Uterus (tissue), 4 donors: ENCODE results near the gene INMT. TPM values are rescaled to one million over a fixed set of nuclear protein-coding genes. Genes with fewer than 3 reads are reported as not detected.

Experiments
- DNase-seq, 2 donors: peaks; one replicate each; pipeline ENCODE4 v3.0.0-alpha.2; 2019 to 2020
- H3K27ac ChIP-seq, 2 donors: fragments of 200-600 bp; sonication (generic); 1 replicate in 1 of 2; 2 replicates in 1 of 2; pipeline ENCODE4 v1.5.1; 2016 to 2018
- H3K27me3 ChIP-seq, 2 donors: fragments of 200-600 bp; sonication (generic); one replicate each; pipeline ENCODE4 v1.5.1; 2018 to 2019; ENCODE audit warnings: control low read depth in 1 of 2
- H3K36me3 ChIP-seq, 2 donors: fragments of 200-600 bp; sonication (generic); one replicate each; pipeline ENCODE4 v1.5.1; 2019; ENCODE audit warnings: control low read depth in 1 of 2
- H3K4me1 ChIP-seq, 2 donors: fragments of 200-600 bp; sonication (generic); one replicate each; pipeline ENCODE4 v1.5.1; 2018 to 2019; ENCODE audit warnings: control low read depth in 1 of 2
- H3K4me3 ChIP-seq, 2 donors: fragments of 200-600 bp; sonication (generic); 1 replicate in 1 of 2; 2 replicates in 1 of 2; pipeline ENCODE4 v1.5.1; 2018 to 2019; ENCODE audit warnings: mild to moderate bottlenecking in 1 of 2
- H3K9me3 ChIP-seq, 2 donors: fragments of 200-600 bp; sonication (generic); one replicate each; pipeline ENCODE4 v1.5.1; 2019; ENCODE audit warnings: control low read depth in 1 of 2
- POLR2A ChIP-seq, 2 donors: fragments of 450-650 bp; IDR thresholded peaks; one replicate each; pipeline ENCODE4 v1.6.1; 2016; ENCODE audit warnings: antibody characterized with exemption in 2 of 2, mild to moderate bottlenecking in 1 of 2, moderate library complexity in 1 of 2
- intact Hi-C: fragments of 100-400 bp; cut with DNase I; formaldehyde crosslinking; loops from one replicate; pipeline ENCODE4 v1.15.1; 2023; ENCODE audit warnings: low total_unique reads
- total RNA-seq, 4 donors: library from RNA; depleted of rRNA in 3 of 4; stranded (reverse); fragments of >200 nt in 3 of 4; gene quantifications; one replicate each; pipeline versions ENCODE4 v1.1.0 to v1.2.4, GENCODE V29; 2014 to 2023
- TF ChIP-seq, protein P1 (sequence below), 4 experiments: fragments of 200-600 bp in 2 of 4; fragments of 450-650 bp in 2 of 4; sonication (generic) in 2 of 4; IDR thresholded peaks; one replicate each; pipeline ENCODE4 v1.5.1; 2016 to 2019; ENCODE audit warnings: antibody characterized with exemption in 4 of 4, mild to moderate bottlenecking in 2 of 4, moderate library complexity in 1 of 4
- donor health status: DM: yes; HTN: yes; CAD: no.

INMT gene
- total RNA-seq, 4 donors from 2014 or later, result 6.5 to 29.2 (median 20.0) TPM

DNA sequence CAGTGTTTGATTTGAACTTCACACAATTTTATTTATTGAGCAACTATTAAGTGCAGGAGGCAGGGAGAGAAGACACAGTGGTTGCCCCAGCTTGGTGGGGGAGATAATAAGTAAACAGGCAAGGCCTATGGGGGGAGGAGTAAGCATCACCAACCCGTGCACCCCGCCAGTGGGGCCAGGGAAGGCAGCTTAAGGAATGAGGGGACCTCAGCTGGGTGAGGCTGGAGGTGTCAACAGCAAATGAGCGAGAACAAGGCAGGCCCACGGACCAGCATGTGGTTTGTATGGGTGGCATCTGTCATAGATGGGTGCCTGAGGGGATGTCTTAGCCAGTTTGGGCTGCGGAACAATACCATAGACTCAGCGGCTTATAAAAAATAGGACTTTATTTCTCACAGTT lies 45.6 kb upstream of the INMT start:
- Histone ChIP-seq H3K27ac (no peak overlapping the region), H3K27me3 (no peaks in the 10 kb centered on the region)

DNA sequence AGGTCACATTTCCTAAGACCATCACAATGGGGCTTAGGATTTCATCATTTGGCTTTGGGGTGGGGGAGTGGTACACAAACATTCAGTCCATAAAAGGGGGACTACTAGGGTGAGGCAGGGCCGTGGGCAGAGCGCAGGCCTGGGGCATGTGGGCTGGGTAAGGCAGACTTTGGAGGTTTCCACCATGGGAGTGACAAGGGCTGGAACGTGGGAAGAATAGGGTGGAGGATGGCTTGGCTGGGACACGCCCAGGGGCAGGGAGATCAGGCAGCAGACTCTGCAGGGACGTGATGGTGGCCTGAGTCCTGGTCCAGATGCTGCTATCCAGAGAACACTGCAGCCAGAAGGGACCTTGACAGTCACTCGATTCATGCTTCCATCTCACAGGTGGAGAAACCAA lies 45.0 kb upstream of the INMT start:
- no peaks in the 10 kb centered on the region for H3K36me3 ChIP-seq
- H3K27me3 ChIP-seq, result no peaks in the 10 kb centered on the region
- TF ChIP-seq, protein P1, sequence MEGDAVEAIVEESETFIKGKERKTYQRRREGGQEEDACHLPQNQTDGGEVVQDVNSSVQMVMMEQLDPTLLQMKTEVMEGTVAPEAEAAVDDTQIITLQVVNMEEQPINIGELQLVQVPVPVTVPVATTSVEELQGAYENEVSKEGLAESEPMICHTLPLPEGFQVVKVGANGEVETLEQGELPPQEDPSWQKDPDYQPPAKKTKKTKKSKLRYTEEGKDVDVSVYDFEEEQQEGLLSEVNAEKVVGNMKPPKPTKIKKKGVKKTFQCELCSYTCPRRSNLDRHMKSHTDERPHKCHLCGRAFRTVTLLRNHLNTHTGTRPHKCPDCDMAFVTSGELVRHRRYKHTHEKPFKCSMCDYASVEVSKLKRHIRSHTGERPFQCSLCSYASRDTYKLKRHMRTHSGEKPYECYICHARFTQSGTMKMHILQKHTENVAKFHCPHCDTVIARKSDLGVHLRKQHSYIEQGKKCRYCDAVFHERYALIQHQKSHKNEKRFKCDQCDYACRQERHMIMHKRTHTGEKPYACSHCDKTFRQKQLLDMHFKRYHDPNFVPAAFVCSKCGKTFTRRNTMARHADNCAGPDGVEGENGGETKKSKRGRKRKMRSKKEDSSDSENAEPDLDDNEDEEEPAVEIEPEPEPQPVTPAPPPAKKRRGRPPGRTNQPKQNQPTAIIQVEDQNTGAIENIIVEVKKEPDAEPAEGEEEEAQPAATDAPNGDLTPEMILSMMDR (IDR thresholded peaks at IDR 0.05), result no peak
- no peak for TF ChIP-seq POLR2A (IDR thresholded peaks at IDR 0.05)
- intact Hi-C loops, result no loop called here
- DNase-seq, result no peak
- H3K4me3 ChIP-seq, result no peak overlapping the region
- no peak overlapping the region for H3K27ac ChIP-seq
- no peaks in the 10 kb centered on the region for H3K4me1 ChIP-seq
- no peaks in the 10 kb centered on the region for H3K9me3 ChIP-seq

More for the DNA sequence above, 45.6 kb upstream of the INMT start:
- DNase-seq, result no peak
- TF ChIP-seq POLR2A (IDR thresholded peaks at IDR 0.05), result no peak
- TF ChIP-seq, protein P1 (IDR thresholded peaks at IDR 0.05), result no peak
- Histone ChIP-seq H3K4me1 (no peaks in the 10 kb centered on the region), H3K9me3 (no peaks in the 10 kb centered on the region), H3K36me3 (no peaks in the 10 kb centered on the region), H3K4me3 (no peak overlapping the region)
- intact Hi-C loops, result no loop called here

DNA sequence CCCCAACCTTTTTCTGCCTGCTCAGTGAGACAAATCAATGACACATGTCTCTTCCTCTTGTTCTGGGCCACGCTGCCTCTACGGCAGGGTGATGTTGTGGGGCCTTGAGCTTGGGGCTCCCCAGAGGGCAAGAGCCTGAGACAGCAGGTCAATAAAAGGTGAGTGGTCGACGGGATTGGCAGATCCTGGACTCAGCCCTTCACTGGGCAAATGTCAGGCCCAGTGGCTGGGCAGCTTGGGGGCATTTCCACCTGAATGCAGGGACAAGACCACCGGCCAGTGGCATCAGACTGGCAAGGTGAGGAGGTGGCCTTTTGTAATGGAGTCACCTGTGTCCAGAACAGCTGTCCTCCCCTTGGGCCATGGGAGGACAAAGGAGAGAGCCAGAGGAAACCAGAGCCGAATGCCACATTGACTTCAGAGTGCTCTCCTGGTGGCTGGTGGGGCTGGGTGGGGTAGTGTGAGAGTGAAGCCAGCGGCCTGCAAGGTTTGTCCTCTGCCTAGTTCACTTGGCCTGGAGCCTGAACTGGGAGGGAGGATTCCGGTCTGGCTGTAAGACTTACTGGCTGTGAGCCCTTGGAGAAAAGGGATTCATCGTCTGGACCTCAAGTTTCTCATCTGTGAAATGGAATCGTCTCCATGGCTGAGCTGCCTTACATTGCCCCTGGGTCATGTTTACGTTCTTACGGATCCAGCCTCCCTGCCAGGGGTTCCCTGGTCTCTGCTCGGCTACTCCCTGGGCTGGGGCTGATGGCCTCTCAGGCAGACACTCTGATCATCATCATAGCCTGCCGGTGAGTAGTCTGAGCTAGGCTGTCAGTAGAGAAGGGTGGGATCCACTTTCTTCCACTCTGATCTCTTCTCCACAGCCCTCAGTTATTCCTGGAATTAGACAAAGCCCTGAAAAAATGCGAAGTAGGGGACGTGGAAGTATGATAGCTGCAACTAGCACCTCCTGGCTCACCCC lies 44.3 kb upstream of the INMT start:
- DNase-seq, result peak in 1 of 2 donors; percentile 46
- H3K27ac ChIP-seq, result no peak overlapping the region
- no peaks in the 10 kb centered on the region for H3K27me3 ChIP-seq
- no peaks in the 10 kb centered on the region for H3K9me3 ChIP-seq
- TF ChIP-seq, protein P1 (IDR thresholded peaks at IDR 0.05), result no peak
- no peak for TF ChIP-seq POLR2A (IDR thresholded peaks at IDR 0.05)
- no peaks in the 10 kb centered on the region for H3K4me1 ChIP-seq
- intact Hi-C loops, result no loop called here
- H3K36me3 ChIP-seq, result no peaks in the 10 kb centered on the region
- no peak overlapping the region for H3K4me3 ChIP-seq

DNA sequence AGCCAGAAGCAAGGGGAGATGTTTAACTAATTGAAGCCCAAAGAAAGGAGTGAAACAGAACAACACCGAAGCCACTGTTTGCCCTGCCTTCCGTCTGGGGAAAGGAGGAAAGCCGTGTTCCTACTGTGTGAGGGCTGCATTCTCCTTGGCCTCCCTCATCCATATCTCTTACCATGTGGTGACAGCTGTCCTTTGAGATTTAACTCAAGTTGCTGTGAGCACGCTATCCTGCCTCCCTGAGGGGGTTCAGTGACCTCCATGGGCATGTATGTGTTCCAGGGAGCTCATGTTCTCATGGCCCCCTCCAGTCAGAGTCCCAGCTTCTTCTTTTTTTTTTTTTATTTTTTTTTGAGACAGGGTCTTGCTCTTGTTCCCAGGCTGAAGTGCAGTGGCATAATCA lies 43.5 kb upstream of the INMT start:
- no peak for DNase-seq
- Histone ChIP-seq H3K27me3 (no peaks in the 10 kb centered on the region), H3K36me3 (no peaks in the 10 kb centered on the region), H3K9me3 (no peaks in the 10 kb centered on the region), H3K4me3 (no peak overlapping the region), H3K4me1 (no peaks in the 10 kb centered on the region), H3K27ac (no peak overlapping the region)
- TF ChIP-seq, protein P1 (IDR thresholded peaks at IDR 0.05), result no peak
- TF ChIP-seq POLR2A (IDR thresholded peaks at IDR 0.05), result no peak
- intact Hi-C loops, result no loop called here

DNA sequence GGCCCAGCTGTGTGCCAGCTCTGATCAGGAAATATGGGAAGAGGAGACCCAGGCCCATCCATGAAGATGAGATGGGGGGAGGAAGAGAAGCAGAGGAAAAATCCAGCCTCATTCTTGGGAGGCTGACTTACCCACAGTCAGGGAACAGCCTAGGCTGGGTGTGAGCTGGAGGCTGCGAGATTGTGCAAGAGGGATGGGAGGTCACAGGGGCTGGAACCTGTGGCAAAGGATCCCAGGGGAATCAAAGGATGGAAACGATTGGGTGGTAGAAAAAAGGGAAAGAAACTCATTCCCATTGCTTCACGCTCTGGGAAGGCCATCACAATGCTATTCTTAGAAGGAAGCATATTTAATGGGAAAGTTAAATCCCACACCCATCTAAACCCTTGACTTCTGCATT lies 43.0 kb upstream of the INMT start:
- no peaks in the 10 kb centered on the region for H3K36me3 ChIP-seq
- intact Hi-C loops, result no loop called here
- peak in 1 of 2 donors; percentile 38 for DNase-seq

More for the DNA sequence above, 43.0 kb upstream of the INMT start:
- Histone ChIP-seq H3K4me3 (no peak overlapping the region), H3K9me3 (no peaks in the 10 kb centered on the region), H3K27ac (peak overlapping the region in 1 of 2 donors; percentile 49), H3K27me3 (no peaks in the 10 kb centered on the region), H3K4me1 (no peaks in the 10 kb centered on the region)
- TF ChIP-seq POLR2A (IDR thresholded peaks at IDR 0.05), result no peak
- TF ChIP-seq, protein P1 (IDR thresholded peaks at IDR 0.05), result no peak
